CD4-positive, CD25-positive, alpha-beta regulatory T cell (primary cell): Measurements from ENCODE around the gene POLR2B. TPM values are rescaled to one million over a fixed set of nuclear protein-coding genes. Genes with fewer than 3 reads are reported as not detected.
A peak's percentile ranks its signal among the peaks of the same experiment; 100 is the strongest.
"Not testable (repeated sequence)": the region's sequence is repeated elsewhere in the genome, so short reads cannot be mapped to it uniquely, and the experiment has no call there.

Experiments used
- ATAC-seq, 2 donors: fragments of 150-1000 bp; cut with Tn5 transposase; one replicate each; pipeline ENCODE4 v1.10.0; 2021; ENCODE audit warnings: low read depth in 2 of 2, moderate number of reproducible peaks in 2 of 2, moderate library complexity in 1 of 2
- DNase-seq, 3 donors: peaks; one replicate each; pipeline versions ENCODE4 v3.0.0 to v3.0.0-alpha.2; 2012 to 2022; ENCODE audit warnings: mixed read lengths in 1 of 3
- H3K27ac ChIP-seq: one replicate; pipeline ENCODE4 v1.7.0; 2013; ENCODE audit warnings: mild to moderate bottlenecking, low read length; ENCODE audit not compliant: insufficient read depth, poor library complexity, severe bottlenecking
- H3K27me3 ChIP-seq: one replicate; pipeline ENCODE4 v1.7.0; 2013; ENCODE audit warnings: low read length; ENCODE audit not compliant: control insufficient read depth, insufficient read depth
- H3K36me3 ChIP-seq: one replicate; pipeline ENCODE4 v1.7.0; 2013; ENCODE audit warnings: mild to moderate bottlenecking, low read length, moderate library complexity; ENCODE audit not compliant: control insufficient read depth, insufficient read depth
- H3K4me1 ChIP-seq: 2 replicates; pipeline ENCODE4 v1.7.0; 2013; ENCODE audit warnings: mild to moderate bottlenecking, low read length; ENCODE audit not compliant: insufficient read depth, control insufficient read depth, poor library complexity, severe bottlenecking
- H3K4me3 ChIP-seq: one replicate; pipeline ENCODE4 v1.7.0; 2013; ENCODE audit warnings: low read depth, mild to moderate bottlenecking, low read length, moderate library complexity
- H3K9me3 ChIP-seq, 2 experiments: 1 replicate in 1 of 2; 2 replicates in 1 of 2; pipeline ENCODE4 v1.7.0; 2013; ENCODE audit warnings: low read length in 2 of 2, mild to moderate bottlenecking in 1 of 2, moderate library complexity in 1 of 2; ENCODE audit not compliant: control insufficient read depth in 2 of 2
- H3K27ac Mint-ChIP-seq, 3 donors: one replicate each; pipeline ENCODE4 v1.8.0; 2020 to 2022; ENCODE audit warnings: mild to moderate bottlenecking in 3 of 3, mixed read lengths in 3 of 3, moderate library complexity in 2 of 3
- H3K27me3 Mint-ChIP-seq: one replicate; pipeline ENCODE4 v1.8.0; 2022; ENCODE audit warnings: mild to moderate bottlenecking, mixed read lengths
- H3K36me3 Mint-ChIP-seq: one replicate; pipeline ENCODE4 v1.8.0; 2020; ENCODE audit warnings: mixed read lengths
- H3K4me1 Mint-ChIP-seq, 4 donors: one replicate each; pipeline ENCODE4 v1.8.0; 2020 to 2022; ENCODE audit warnings: mixed read lengths in 4 of 4, mild to moderate bottlenecking in 1 of 4
- H3K4me3 Mint-ChIP-seq, 4 donors: one replicate each; pipeline ENCODE4 v1.8.0; 2020 to 2022; ENCODE audit warnings: mild to moderate bottlenecking in 4 of 4, mixed read lengths in 4 of 4, moderate library complexity in 3 of 4
- H3K9me3 Mint-ChIP-seq, 7 donors: one replicate each; pipeline ENCODE4 v1.8.0; 2020 to 2022; ENCODE audit warnings: mixed read lengths in 7 of 7, mild to moderate bottlenecking in 3 of 7, moderate library complexity in 2 of 7
- polyA plus RNA-seq, 4 donors: library from polyadenylated mRNA; unstranded; fragments of 300-500 nt; fragmentation: Illumina TruSeq; gene quantifications; one replicate each; pipeline ENCODE4 v1.2.3, GENCODE V29; 2021
- total RNA-seq: library from RNA; stranded (reverse); gene quantifications from one replicate; pipeline ENCODE4 v1.2.3, GENCODE V29; 2022

Gene POLR2B
- total RNA-seq (73.5 TPM), polyA plus RNA-seq (10 to 100 TPM; 52.9 to 83.6 (median 63.5) TPM)

DNA sequence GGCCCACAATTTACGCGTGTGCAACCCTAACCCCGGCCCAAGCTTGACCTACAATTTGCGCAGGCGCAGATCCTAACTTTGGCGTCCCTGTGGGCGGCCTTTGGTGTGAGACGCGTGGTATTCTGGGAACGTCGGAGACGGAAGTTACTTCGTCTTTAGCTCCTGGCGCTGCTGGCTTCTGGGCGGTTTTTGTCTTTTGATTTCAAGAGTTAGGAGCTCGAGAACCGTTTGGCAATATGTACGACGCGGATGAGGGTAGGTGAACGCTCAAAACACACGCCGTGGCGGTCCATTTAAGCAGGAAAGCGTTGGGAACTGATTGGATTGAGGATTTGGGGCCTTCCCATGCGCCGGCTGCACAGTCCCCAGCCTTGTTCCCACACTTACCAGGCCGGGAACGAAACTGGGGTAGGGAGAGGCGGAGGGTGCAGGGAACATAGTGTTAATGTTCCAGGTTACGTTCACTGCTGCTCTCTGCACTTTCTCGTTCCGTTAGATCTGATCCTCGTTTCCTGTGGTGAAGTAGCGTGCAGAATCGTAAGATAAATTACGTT lies at the start of gene POLR2B:
Gene POLR2B, plus strand, starts transcription at position 147 of the 554 bp plus-strand sequence. Its CDS starts 90 bp downstream, at position 237.
- Mint-ChIP-seq H3K36me3 (peaks cover 8% of the 10 kb centered on the region), H3K4me1 (peaks cover 22 to 77% (median 53%) of the 10 kb centered on the region in 4 donors), H3K27ac (peak within 1 kb of the TSS; percentile 99 to 100 (median 99)), H3K9me3 (peaks cover 0 to 3% (median 0%) of the 10 kb centered on the region in 7 donors), H3K27me3 (peaks cover 11% of the 10 kb centered on the region), H3K4me3 (peak within 1 kb of the TSS; percentile 97 to 100 (median 98))
- Histone ChIP-seq H3K4me1 (peaks cover 77% of the 10 kb centered on the region), H3K27me3 (no peaks in the 10 kb centered on the region), H3K36me3 (peaks cover 7% of the 10 kb centered on the region), H3K4me3 (peak within 1 kb of the TSS; percentile 90), H3K27ac (peak within 1 kb of the TSS; percentile 89), H3K9me3 (peaks cover 0 to 1% of the 10 kb centered on the region in 2 experiments)
- ATAC-seq (peak; percentile 33), DNase-seq (peak; percentile 71 to 92 (median 81))

DNA sequence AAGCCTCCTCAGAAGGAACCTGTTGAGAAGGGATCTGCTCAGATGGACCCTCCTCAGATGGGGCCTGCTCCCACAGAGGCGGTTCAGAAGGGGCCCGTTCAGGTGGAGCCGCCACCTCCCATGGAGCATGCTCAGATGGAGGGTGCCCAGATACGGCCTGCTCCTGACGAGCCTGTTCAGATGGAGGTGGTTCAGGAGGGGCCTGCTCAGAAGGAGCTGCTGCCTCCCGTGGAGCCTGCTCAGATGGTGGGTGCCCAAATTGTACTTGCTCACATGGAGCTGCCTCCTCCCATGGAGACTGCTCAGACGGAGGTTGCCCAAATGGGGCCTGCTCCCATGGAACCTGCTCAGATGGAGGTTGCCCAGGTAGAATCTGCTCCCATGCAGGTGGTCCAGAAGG lies 48.1 kb upstream of the POLR2B start:
- no peaks in the 10 kb centered on the region for H3K9me3 ChIP-seq
- no peak overlapping the region for H3K4me3 ChIP-seq
- Mint-ChIP-seq H3K9me3 (peaks cover 0 to 1% (median 0%) of the 10 kb centered on the region in 7 donors), H3K27ac (peak overlapping the region in 1 of 3 donors; percentile 78), H3K36me3 (peaks cover 41% of the 10 kb centered on the region), H3K4me1 (peaks cover 24 to 49% (median 39%) of the 10 kb centered on the region in 4 donors), H3K4me3 (no peak overlapping the region), H3K27me3 (no peaks in the 10 kb centered on the region)
- ATAC-seq (no peak), DNase-seq (no peak)
- H3K27ac ChIP-seq, result no peak overlapping the region
- H3K4me1 ChIP-seq, result no peaks in the 10 kb centered on the region
- no peaks in the 10 kb centered on the region for H3K27me3 ChIP-seq
- peaks cover 36% of the 10 kb centered on the region for H3K36me3 ChIP-seq

DNA sequence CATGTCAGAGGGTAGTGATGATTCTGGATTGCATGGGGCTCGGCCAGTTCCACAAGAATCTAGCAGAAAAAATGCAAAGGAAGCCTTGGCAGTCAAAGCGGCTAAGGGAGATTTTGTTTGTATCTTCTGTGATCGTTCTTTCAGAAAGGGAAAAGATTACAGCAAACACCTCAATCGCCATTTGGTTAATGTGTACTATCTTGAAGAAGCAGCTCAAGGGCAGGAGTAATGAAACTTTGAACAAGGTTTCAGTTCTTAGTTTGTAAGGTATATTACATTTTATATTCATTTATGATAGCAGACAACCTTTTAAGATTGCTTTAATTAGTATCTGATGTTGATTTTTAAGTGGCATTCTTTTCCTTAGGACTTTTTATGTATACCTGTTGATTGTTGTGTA lies 46.8 kb upstream of the POLR2B start:
- Mint-ChIP-seq H3K4me1 (peaks cover 24 to 49% (median 39%) of the 10 kb centered on the region in 4 donors), H3K9me3 (peaks cover 0 to 1% (median 0%) of the 10 kb centered on the region in 7 donors), H3K36me3 (peaks cover 41% of the 10 kb centered on the region), H3K4me3 (no peak overlapping the region), H3K27me3 (no peaks in the 10 kb centered on the region), H3K27ac (peak overlapping the region in 1 of 3 donors; percentile 74)
- Histone ChIP-seq H3K27ac (no peak overlapping the region), H3K9me3 (no peaks in the 10 kb centered on the region), H3K4me1 (no peaks in the 10 kb centered on the region), H3K36me3 (peaks cover 39% of the 10 kb centered on the region), H3K27me3 (no peaks in the 10 kb centered on the region), H3K4me3 (no peak overlapping the region)
- DNase-seq, result no peak
- ATAC-seq, result no peak

- Histone ChIP-seq H3K27ac (no peak overlapping the region), H3K4me3 (no peak overlapping the region), H3K36me3 (peaks cover 26% of the 10 kb centered on the region), H3K27me3 (no peaks in the 10 kb centered on the region), H3K9me3 (no peaks in the 10 kb centered on the region), H3K4me1 (no peaks in the 10 kb centered on the region)
- DNase-seq, result no peak
- peaks cover 15 to 22% (median 19%) of the 10 kb centered on the region in 4 donors for H3K4me1 Mint-ChIP-seq
- peaks cover 29% of the 10 kb centered on the region for H3K36me3 Mint-ChIP-seq
- no peak for ATAC-seq
- no peaks in the 10 kb centered on the region for H3K9me3 Mint-ChIP-seq
- H3K27me3 Mint-ChIP-seq, result no peaks in the 10 kb centered on the region
- peak overlapping the region in 1 of 3 donors; percentile 43 for H3K27ac Mint-ChIP-seq
- H3K4me3 Mint-ChIP-seq, result no peak overlapping the region
Measured at GRCh38 chr4:56937262-56937661, 41.4 kb upstream of the POLR2B start.

DNA sequence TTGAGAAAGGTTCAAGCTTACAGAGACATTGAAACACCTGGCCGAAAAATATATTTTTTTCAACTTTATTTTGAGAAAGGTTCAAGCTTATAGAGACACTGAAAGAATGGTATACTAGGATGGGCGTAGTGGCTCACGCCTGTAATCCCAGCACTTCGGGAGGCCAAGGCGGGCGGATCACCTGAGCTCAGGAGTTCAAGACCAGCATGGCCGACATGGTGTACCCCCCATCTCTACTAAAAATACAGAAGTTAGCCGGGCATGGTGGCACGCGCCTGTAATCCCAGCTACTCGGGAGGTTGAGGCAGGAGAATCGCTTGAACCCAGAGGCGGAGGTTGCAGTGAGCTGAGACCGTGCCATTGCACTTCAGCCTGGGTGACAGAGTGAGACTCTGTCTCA lies 38.9 kb upstream of the POLR2B start:
- ATAC-seq, H3K4me1 Mint-ChIP-seq, H3K27me3 ChIP-seq, DNase-seq, H3K9me3 ChIP-seq, H3K4me3 Mint-ChIP-seq, H3K4me3 ChIP-seq, H3K27ac ChIP-seq, H3K27ac Mint-ChIP-seq, H3K4me1 ChIP-seq, H3K9me3 Mint-ChIP-seq, H3K27me3 Mint-ChIP-seq: not testable (repeated sequence)
- H3K36me3 ChIP-seq, result peaks cover 18% of the 10 kb centered on the region
- H3K36me3 Mint-ChIP-seq, result peaks cover 20% of the 10 kb centered on the region

GRCh38 chr4:56940403-56940802 lies 38.3 kb upstream of the POLR2B start:
- no peaks in the 10 kb centered on the region for H3K27me3 ChIP-seq
- Mint-ChIP-seq H3K4me1 (peaks cover 2 to 9% (median 5%) of the 10 kb centered on the region in 4 donors), H3K36me3 (peaks cover 16% of the 10 kb centered on the region), H3K4me3 (no peak overlapping the region), H3K9me3 (no peaks in the 10 kb centered on the region), H3K27ac (no peak overlapping the region), H3K27me3 (no peaks in the 10 kb centered on the region)
- DNase-seq, result no peak
- H3K36me3 ChIP-seq, result peaks cover 18% of the 10 kb centered on the region
- ATAC-seq, result no peak
- no peaks in the 10 kb centered on the region for H3K4me1 ChIP-seq
- no peak overlapping the region for H3K27ac ChIP-seq
- H3K9me3 ChIP-seq, result no peaks in the 10 kb centered on the region
- no peak overlapping the region for H3K4me3 ChIP-seq

GRCh38 chr4:56940971-56941370 lies 37.7 kb upstream of the POLR2B start:
- no peaks in the 10 kb centered on the region for H3K9me3 Mint-ChIP-seq

DNA sequence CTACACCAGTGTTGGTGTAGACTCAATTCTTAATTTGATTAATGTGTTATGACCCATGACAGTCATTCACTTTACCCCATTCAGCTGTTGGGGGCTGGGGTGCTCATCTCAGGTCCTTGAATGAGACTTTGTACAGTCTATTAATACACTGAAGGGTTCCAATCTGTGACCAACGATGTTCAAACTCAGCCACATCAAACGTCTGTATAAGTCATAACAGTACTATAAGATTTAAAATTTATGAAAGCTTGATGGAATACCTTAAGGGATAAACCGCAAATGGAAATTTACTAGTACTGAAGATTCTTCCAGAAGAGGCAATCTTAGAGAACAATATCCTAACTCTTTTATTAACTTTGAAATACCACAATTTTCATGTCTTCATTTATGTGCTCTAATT lies 37.3 kb upstream of the POLR2B start:
- Mint-ChIP-seq H3K4me1 (peaks cover 0 to 9% (median 3%) of the 10 kb centered on the region in 4 donors), H3K27ac (no peak overlapping the region), H3K36me3 (peaks cover 15% of the 10 kb centered on the region), H3K4me3 (no peak overlapping the region), H3K9me3 (no peaks in the 10 kb centered on the region), H3K27me3 (no peaks in the 10 kb centered on the region)
- DNase-seq (no peak), ATAC-seq (no peak)
- Histone ChIP-seq H3K4me3 (no peak overlapping the region), H3K4me1 (no peaks in the 10 kb centered on the region), H3K36me3 (peaks cover 17% of the 10 kb centered on the region), H3K27ac (no peak overlapping the region), H3K27me3 (no peaks in the 10 kb centered on the region), H3K9me3 (no peaks in the 10 kb centered on the region)

More at GRCh38 chr4:56940971-56941370, 37.7 kb upstream of the POLR2B start:
- Mint-ChIP-seq H3K27ac (no peak overlapping the region), H3K36me3 (peaks cover 15% of the 10 kb centered on the region), H3K27me3 (no peaks in the 10 kb centered on the region), H3K4me1 (peaks cover 0 to 9% (median 3%) of the 10 kb centered on the region in 4 donors), H3K4me3 (no peak overlapping the region)
- Histone ChIP-seq H3K4me1 (no peaks in the 10 kb centered on the region), H3K27ac (no peak overlapping the region), H3K27me3 (no peaks in the 10 kb centered on the region), H3K4me3 (no peak overlapping the region), H3K36me3 (peaks cover 18% of the 10 kb centered on the region), H3K9me3 (no peaks in the 10 kb centered on the region)
- no peak for DNase-seq
- ATAC-seq, result no peak
